ENCODE measurements around the gene ZNF277.

DNA sequence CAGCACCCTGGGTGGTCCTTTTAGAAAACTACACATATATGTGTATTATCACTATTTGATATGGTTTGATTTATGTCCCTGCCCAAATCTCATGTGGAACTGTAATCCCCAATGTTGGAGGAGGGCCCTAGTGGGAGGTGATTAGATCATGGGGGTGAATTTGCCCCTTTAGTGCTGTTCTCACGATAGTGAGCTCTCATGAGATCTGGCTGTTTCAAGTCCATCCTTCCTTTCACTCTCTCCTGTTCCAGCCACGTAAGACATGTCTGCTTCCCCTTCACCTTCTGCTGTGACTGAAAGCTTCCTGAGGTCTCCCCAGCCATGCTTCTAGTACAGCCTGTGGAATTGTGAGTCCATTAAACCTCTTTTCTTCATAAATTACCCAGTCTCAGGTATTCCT lies 37.6 kb upstream of the ZNF277 start:
- TF ChIP-seq, protein P1, sequence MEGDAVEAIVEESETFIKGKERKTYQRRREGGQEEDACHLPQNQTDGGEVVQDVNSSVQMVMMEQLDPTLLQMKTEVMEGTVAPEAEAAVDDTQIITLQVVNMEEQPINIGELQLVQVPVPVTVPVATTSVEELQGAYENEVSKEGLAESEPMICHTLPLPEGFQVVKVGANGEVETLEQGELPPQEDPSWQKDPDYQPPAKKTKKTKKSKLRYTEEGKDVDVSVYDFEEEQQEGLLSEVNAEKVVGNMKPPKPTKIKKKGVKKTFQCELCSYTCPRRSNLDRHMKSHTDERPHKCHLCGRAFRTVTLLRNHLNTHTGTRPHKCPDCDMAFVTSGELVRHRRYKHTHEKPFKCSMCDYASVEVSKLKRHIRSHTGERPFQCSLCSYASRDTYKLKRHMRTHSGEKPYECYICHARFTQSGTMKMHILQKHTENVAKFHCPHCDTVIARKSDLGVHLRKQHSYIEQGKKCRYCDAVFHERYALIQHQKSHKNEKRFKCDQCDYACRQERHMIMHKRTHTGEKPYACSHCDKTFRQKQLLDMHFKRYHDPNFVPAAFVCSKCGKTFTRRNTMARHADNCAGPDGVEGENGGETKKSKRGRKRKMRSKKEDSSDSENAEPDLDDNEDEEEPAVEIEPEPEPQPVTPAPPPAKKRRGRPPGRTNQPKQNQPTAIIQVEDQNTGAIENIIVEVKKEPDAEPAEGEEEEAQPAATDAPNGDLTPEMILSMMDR (optimal IDR thresholded peaks at IDR 0.05 in 1 of 3, IDR thresholded peaks at IDR 0.05 in 1 of 3, conservative IDR thresholded peaks at IDR 0.05 in 1 of 3; ENCODE audit: extremely low read depth in 1 of 3, insufficient read depth in 2 of 3, low read length in 3 of 3): no peak
- no peak for TF ChIP-seq EZH2 (IDR thresholded peaks at IDR 0.05; ENCODE audit: low read length)
